Mucosa of stomach (tissue), 1 donor: ENCODE data around the gene RANBP10.
"Not testable (repeated sequence)": the region's sequence is repeated elsewhere in the genome, so short reads cannot be mapped to it uniquely, and the experiment has no call there.

Experiments
- H3K27me3 ChIP-seq: one replicate; pipeline ENCODE4 v1.7.0; 2013; ENCODE audit warnings: mild to moderate bottlenecking, low read length; ENCODE audit not compliant: control insufficient read depth, insufficient read depth
- H3K36me3 ChIP-seq: one replicate; pipeline ENCODE4 v1.7.0; 2013; ENCODE audit warnings: low read length; ENCODE audit not compliant: control insufficient read depth, insufficient read depth
- H3K4me1 ChIP-seq: one replicate; pipeline ENCODE4 v1.7.0; 2013; ENCODE audit warnings: mild to moderate bottlenecking, low read length; ENCODE audit not compliant: control insufficient read depth, insufficient read depth
- H3K4me3 ChIP-seq: one replicate; pipeline ENCODE4 v1.7.0; 2013; ENCODE audit warnings: low read length
- H3K9ac ChIP-seq: one replicate; pipeline ENCODE4 v1.7.0; 2013; ENCODE audit warnings: mild to moderate bottlenecking, low read length, moderate library complexity
- H3K9me3 ChIP-seq: one replicate; pipeline ENCODE4 v1.7.0; 2013; ENCODE audit warnings: mild to moderate bottlenecking, low read length, moderate library complexity; ENCODE audit not compliant: control insufficient read depth
- donor health status: Pancreatic carcinoma.

RANBP10 gene

DNA sequence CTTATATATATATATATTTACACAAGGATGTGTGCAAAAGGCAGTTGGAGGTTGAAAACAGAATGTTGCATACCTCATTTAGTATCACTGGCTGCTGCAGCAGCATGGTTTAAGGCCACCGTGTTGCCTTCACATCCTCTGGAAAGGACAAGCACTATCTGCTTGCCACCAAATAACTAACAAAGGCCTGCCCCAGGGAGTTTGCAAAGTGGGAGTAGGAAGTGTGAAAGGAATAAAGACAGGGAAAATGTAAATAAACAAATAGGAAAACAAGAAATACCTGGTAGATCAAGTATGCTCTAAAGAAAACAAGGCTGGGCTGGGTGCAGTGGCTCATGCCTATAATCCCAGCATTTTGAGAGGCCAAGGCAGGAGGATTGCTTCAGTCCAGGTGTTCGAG lies 53.7 kb downstream of the RANBP10 start:
- Histone ChIP-seq H3K27me3 (no peaks in the 10 kb centered on the region), H3K36me3 (no peaks in the 10 kb centered on the region), H3K9me3 (no peaks in the 10 kb centered on the region), H3K4me1 (peaks cover 8% of the 10 kb centered on the region), H3K9ac (no peak overlapping the region), H3K4me3 (no peak overlapping the region)

DNA sequence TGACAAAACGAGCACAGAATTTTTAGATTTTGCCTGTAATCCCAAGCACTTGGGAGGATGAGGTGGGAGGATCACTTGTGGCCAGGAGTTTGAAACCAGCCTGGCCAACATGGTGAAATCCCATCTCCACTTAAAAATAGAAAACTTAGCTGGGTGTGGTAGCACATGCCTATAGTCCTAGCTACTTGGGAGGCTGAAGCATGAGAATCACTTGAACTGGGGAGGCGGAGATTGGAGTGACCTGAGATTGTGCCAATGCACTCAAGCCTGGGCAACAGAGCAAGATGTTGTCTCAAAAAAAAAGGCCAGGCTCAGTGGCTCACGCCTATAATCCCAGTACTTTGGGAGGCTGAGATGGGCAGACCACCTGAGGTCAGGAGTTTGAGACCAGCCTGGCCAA lies 55.0 kb downstream of the RANBP10 start:
- not testable (repeated sequence) for H3K27me3 ChIP-seq, H3K4me3 ChIP-seq, H3K9me3 ChIP-seq, H3K36me3 ChIP-seq, H3K9ac ChIP-seq, H3K4me1 ChIP-seq

DNA sequence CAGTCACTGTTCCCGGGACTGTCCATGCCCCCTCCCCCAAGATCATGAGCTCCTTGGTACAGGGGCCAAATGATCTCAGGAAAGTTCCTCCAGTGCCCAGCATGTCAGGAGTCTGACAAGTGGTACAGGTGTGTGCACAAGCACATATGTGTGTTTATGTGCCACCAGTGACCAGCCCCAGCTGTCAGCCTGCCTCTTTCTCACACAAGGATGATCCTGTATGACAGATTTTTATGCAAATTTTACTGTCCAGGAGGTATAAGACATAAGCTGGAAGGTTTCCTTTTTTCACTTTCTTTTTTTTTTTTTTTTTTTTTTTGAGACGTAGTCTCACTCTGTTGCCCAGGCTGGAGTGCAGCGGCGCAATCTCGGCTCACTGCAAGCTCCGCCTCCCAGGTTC lies 55.9 kb downstream of the RANBP10 start:
- H3K27me3 ChIP-seq = no peaks in the 10 kb centered on the region
- H3K4me1 ChIP-seq = peaks cover 8% of the 10 kb centered on the region
- no peaks in the 10 kb centered on the region for H3K9me3 ChIP-seq
- H3K9ac ChIP-seq = no peak overlapping the region
- H3K36me3 ChIP-seq = no peaks in the 10 kb centered on the region
- no peak overlapping the region for H3K4me3 ChIP-seq

DNA sequence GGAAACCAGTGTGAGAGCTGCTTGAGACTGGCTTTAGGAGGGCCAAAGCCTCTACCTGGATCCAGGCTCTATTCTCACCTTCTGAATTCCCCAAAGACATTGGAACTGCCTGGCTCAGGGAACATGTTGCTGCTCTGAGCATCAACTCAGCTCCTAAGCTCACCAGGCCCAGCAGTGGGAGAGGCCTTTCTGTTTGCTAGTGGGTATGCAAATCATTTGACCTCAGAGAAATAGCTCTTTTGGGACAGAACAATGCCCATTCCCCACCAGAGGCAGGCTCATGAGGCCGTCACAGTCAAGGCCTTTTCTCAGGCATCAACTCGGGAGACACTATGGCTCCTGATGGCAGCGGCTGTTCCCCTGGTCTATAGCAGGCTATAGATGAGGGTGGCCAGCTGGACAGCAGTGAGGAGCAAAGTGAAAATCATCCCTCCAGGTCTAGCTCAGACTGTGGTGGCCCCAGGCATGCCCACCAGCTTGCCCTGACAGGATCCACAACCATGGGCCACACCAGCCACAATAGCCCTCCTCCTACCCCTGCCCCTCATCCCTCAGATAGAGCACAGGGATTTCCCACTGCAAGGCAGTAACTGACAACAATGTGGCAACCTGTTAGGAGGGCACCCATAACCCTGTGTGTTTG lies 56.8 kb downstream of the RANBP10 start:
- H3K4me3 ChIP-seq = no peak overlapping the region
- H3K36me3 ChIP-seq = no peaks in the 10 kb centered on the region
- no peak overlapping the region for H3K9ac ChIP-seq

DNA sequence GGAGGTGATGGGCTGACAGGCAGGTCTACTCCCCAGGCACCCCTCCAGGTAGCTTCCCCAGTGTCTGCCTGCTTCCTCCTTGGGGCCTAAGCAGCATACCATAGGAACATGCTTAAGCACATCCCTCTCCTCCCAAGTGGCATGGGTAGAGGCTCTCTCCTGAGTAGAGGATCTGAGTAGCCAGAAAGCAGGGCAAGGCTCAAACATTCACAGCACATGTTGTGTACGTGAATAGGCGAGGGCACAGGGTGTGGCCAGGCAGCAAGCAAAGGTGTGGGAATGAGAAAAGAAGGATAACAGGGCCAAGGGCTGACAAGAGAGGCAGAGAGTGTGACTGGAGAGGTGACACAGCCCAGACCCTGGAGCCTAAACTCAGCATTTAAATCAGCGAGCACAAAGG lies 57.5 kb downstream of the RANBP10 start:
- no peak overlapping the region for H3K9ac ChIP-seq
- no peak overlapping the region for H3K4me3 ChIP-seq
- no peaks in the 10 kb centered on the region for H3K36me3 ChIP-seq
- peaks cover 8% of the 10 kb centered on the region for H3K4me1 ChIP-seq
- H3K9me3 ChIP-seq = no peaks in the 10 kb centered on the region
- H3K27me3 ChIP-seq = no peaks in the 10 kb centered on the region

More for the DNA sequence above, 56.8 kb downstream of the RANBP10 start:
- no peaks in the 10 kb centered on the region for H3K9me3 ChIP-seq
- no peaks in the 10 kb centered on the region for H3K27me3 ChIP-seq
- peaks cover 8% of the 10 kb centered on the region for H3K4me1 ChIP-seq

DNA sequence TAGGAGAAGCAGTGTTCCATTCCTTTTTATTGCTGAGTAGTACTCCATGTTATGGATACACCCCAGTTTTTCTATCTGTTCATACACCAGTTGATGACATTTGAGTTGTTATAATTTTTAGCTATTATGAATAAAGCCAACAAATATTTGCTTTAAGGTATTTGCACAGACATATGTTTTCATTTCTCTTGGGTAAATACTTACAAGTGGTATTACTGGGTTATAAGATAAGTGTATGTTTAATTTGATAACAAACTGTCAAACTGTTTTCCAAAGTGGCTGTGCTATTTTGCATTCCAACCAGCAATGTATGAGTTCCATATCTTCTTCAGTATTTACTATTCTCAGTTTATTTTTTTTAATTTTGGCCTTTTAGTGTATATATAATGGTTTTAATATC lies 59.5 kb downstream of the RANBP10 start:
- Histone ChIP-seq H3K9me3 (no peaks in the 10 kb centered on the region), H3K27me3 (no peaks in the 10 kb centered on the region), H3K36me3 (no peaks in the 10 kb centered on the region), H3K4me3 (no peak overlapping the region), H3K4me1 (peaks cover 8% of the 10 kb centered on the region), H3K9ac (no peak overlapping the region)

DNA sequence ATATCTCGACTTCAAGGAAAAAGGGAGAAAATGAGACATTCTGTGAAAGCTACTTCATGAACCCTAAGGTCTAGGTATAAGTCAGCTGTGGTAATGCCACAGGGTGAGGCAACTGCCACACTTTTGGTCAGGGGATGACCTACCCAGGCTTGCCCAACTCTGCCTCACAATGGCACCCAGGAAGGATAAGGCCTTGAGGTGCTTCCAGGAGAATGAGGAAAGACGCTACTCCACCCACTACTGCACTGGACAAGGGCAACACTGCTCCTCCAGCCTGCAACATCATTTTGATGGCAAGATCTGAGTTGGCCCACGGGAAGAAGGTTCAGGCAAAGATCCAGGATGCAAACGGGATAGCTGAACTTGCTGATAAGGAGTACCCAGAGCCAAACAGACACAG lies 65.2 kb downstream of the RANBP10 start:
- no peaks in the 10 kb centered on the region for H3K36me3 ChIP-seq
- H3K9ac ChIP-seq = no peak overlapping the region
- H3K27me3 ChIP-seq = no peaks in the 10 kb centered on the region
- peaks cover 4% of the 10 kb centered on the region for H3K4me1 ChIP-seq
- H3K9me3 ChIP-seq = no peaks in the 10 kb centered on the region
- H3K4me3 ChIP-seq = no peak overlapping the region

DNA sequence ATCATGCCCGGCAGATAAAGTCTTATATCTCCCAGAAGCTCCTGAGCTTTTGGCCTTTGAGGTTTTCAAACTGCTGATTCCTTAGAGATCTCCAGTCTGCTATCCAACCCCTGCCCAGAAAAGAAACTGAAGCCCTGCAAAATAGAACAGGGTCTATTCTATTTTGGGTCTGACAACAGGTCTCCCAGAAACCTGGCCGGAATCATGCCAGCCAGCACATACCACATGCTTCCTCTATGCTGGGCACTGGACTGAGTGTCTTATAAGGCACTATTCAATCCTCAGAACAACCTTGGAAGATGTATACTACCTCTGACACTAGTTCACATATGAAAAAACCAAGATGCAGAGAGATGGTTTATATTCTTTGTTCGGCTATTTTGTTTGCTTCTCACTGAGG lies 66.0 kb downstream of the RANBP10 start:
- H3K9ac ChIP-seq = no peak overlapping the region

DNA sequence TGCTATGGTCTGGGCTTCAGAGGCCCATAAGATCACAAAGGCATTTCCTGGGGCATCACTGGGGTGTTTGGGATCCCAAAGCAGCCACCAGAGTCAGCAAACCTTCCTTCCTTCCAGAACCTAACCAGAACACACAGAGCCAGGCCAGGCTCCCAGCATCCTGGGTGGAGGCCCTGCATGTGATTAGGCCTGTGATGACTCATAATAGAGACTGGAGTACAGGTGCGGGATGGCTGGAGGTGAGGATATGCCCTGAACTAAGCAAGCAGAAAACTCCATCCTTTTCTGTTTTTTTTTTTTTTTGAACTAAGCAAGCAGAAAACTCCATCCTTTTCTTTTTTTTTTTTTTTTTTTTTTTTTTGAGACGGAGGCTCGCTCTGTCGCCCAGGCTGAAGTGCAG lies 69.5 kb downstream of the RANBP10 start:
- Histone ChIP-seq H3K36me3 (no peaks in the 10 kb centered on the region), H3K9ac (no peak overlapping the region)

More for the DNA sequence above, 66.0 kb downstream of the RANBP10 start:
- no peaks in the 10 kb centered on the region for H3K9me3 ChIP-seq
- peaks cover 4% of the 10 kb centered on the region for H3K4me1 ChIP-seq
- no peak overlapping the region for H3K4me3 ChIP-seq
- no peaks in the 10 kb centered on the region for H3K27me3 ChIP-seq
- no peaks in the 10 kb centered on the region for H3K36me3 ChIP-seq

DNA sequence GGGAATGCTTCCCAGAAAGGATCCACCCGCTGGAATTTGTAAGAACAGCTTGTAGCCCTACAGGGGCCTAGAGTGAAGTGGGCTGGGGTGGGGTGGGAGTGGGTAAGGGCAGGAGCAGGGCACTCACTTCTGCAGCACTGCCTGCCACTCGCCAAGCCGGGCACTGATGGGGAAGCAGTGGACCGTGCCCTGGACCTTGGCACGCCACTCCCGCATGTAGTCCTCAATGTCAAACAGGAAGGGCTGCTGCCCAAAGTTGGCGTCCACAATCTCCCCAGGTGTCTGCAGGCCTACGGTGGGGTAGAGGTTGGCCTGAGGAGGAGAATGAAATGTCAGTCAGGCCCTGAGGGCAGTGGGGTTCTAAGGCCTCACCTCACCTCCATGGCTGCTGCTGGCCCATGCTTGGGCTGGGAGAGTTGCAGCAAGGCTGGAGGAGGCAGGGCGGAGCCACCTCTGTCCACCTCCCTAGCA lies 71.6 kb downstream of the RANBP10 start:
- no peak overlapping the region for H3K4me3 ChIP-seq
- H3K36me3 ChIP-seq = peaks cover 12% of the 10 kb centered on the region
- H3K4me1 ChIP-seq = peaks cover 15% of the 10 kb centered on the region
- H3K27me3 ChIP-seq = no peaks in the 10 kb centered on the region
- no peak overlapping the region for H3K9ac ChIP-seq
- no peaks in the 10 kb centered on the region for H3K9me3 ChIP-seq

More for the DNA sequence above, 69.5 kb downstream of the RANBP10 start:
- no peak overlapping the region for H3K4me3 ChIP-seq
- no peaks in the 10 kb centered on the region for H3K27me3 ChIP-seq
- H3K4me1 ChIP-seq = peaks cover 9% of the 10 kb centered on the region
- H3K9me3 ChIP-seq = no peaks in the 10 kb centered on the region

DNA sequence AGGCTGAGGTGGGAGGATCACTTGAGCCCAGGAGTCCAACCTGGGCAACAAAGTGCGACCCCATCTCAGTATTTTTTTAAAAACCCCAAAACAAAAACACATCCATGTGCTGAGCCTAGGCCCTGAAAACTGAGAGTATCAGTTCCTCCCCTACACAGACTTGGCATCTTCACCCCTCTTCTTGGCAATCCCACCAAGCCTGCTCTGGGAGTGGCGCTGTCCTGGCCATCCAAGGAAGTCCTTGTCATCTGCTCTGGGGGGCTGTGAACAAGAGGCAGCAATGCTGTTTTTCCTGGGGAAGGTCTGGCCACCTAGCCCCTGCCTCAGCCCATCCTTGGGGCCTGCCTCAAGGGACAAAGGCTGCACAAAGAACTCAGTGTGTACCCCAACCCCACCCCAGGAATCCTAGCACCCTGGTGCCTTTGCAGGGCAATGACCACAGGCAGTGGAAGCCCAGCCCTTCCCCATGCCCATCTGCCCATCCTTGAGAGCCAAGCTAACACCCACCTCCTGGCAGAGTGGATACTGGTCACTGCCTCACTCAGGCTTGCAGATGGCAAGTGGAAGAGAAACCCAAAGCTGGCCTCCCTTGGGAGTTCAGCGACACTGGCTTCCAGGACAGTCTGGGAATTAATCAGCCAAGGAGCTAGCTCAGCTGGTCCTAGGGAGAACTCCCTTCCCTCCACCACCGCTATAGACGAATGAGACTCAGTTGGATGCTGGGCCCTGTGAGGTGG lies 72.5 kb downstream of the RANBP10 start:
- no peaks in the 10 kb centered on the region for H3K27me3 ChIP-seq
- H3K9me3 ChIP-seq = no peaks in the 10 kb centered on the region
- no peak overlapping the region for H3K4me3 ChIP-seq
- H3K9ac ChIP-seq = no peak overlapping the region
- H3K36me3 ChIP-seq = peaks cover 20% of the 10 kb centered on the region
- H3K4me1 ChIP-seq = peaks cover 15% of the 10 kb centered on the region

DNA sequence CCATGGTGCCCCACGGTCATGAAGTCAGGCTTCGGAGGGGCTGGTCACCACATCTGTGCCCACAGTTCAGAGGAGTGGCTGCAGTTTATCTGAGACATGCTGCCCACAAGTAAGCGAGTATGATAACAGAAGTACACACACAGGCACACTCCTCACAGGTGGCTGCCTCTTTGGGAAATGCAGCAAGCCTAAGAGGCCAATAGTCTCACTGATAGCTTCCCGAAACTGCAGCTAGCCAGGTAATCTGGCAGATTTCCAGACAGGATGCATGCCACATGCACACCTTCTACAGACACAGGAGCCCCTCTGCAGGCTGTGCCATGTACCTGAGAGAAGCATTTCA lies 74.6 kb downstream of the RANBP10 start:
- no peaks in the 10 kb centered on the region for H3K9me3 ChIP-seq
- H3K4me3 ChIP-seq = no peak overlapping the region
- no peaks in the 10 kb centered on the region for H3K27me3 ChIP-seq
- peaks cover 15% of the 10 kb centered on the region for H3K4me1 ChIP-seq
- peaks cover 22% of the 10 kb centered on the region for H3K36me3 ChIP-seq
- H3K9ac ChIP-seq = no peak overlapping the region
